Stimulated activated CD4-positive, alpha-beta T cell treated with anti-CD3 and anti-CD28 coated beads, TNF-alpha, amount 100 ng/mL, for 48 hours (primary cell): Measurements from ENCODE around the gene SCAMP4.
"Not testable (repeated sequence)": the region's sequence is repeated elsewhere in the genome, so short reads cannot be mapped to it uniquely, and the experiment has no call there.

Source experiments
- DNase-seq, 3 donors: peaks; one replicate each; pipeline ENCODE4 v3.0.0-alpha.2; 2020; ENCODE audit warnings: low read depth in 3 of 3

Gene SCAMP4

DNA sequence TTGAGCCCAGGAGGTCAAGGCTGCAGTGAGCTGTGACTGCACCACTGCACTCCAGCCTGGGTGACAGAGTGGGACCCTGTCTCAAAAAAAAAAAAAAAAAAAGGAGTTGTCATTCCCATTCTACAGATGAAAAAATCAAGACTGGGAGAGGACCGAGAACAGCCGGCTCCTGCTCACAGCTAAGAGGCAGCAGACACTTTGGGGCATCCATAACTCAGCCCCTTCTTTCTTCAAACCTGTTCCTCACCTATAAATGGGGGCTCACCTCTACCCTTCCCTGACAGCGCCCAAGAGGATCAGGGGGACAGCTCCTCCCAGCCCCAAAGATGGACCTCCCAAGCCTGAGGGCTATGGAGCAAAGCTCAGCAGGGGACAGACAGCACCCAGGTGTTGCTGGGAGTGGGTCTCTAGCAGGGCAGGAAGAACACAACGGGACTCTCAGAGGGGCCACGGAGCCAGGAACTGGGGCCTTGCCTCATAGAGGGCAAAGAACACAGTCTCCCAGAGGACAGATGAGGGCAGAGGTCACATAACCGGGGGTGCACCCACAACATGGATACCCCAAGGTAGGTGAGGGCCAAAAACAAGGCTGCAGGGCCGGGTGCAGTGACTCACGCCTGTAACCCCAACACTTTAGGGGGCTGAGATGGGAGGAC lies 38.4 kb upstream of the SCAMP4 start:
- DNase-seq = no peak

DNA sequence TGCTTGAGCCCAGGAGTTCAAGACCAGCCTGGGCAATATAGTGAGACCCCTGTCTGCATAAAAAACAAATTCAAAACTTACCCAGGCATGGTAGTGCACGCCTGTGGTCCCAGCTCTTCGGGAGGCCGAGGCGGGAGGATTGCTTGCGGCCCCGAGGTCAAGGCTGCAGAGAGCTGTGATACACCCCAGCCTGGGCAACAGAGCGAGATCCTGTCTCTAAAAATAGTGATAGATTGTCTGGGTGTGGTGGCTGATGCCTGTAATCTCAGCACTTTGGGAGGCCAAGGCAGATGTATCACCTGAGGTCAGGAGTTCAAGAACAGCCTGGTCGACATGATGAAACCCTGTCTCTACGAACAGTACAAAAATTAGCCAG lies 37.9 kb upstream of the SCAMP4 start:
- no peak for DNase-seq

DNA sequence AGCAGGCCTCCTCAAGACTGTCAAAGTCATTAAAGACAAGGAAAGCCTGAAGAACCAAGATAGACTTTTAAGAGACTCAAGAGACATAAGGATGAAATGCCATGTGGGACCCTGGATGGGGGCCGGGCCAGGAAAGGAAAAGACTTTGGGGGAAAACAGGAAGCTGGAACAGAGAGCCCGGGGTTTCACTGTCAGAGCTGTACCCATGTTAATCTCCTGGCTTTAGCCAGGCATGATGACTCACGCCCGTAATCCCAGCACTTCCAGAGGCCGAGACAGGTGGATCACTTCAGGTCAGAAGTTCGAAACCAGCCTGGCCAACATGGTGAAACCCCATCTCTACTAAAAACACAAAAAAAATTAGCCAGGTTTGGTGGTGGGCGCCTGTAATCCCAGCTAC lies 36.2 kb upstream of the SCAMP4 start:
- DNase-seq = no peak

DNA sequence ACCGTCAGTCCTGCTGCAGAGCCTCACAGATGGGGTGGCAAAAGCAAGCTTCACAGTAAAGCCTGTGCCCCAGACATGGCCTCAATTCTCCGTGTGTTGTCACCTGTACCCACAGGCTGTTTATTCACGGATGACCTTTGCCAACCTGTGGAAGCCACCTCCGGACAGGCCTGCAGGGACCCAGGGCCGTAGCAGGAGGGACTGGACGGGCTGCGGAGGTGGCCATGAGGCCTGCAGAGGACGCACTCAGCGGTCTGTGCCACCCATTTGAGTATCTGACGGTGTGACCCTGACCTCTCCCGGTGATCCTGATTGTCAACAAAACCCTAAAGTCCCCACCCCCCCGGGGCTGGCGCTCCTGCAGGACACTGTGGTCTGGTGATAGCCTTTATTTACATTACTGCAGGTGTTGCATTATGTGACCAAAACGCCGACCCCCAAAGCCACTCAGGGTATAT lies 34.0 kb upstream of the SCAMP4 start:
- DNase-seq = no peak

DNA sequence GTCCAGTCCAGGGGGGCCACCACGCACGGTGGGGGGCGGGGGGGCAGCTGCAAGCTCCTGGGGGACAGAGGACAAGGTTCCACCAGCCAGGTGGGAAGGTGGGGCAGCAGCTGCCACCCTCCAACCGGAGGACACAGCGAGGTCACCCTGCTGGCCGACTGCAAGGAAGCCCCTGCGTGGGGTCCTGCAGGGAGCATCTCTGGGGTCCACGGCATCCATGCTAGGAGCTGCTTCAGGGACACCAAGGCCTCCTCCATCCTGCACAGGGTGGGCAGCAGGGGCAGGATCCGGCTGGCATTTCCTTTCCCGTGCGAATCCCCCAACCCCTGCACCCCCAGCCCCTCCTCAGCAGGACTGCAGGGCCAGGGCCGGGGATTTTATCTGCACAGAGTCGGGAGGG lies 33.6 kb upstream of the SCAMP4 start:
- DNase-seq = no peak

DNA sequence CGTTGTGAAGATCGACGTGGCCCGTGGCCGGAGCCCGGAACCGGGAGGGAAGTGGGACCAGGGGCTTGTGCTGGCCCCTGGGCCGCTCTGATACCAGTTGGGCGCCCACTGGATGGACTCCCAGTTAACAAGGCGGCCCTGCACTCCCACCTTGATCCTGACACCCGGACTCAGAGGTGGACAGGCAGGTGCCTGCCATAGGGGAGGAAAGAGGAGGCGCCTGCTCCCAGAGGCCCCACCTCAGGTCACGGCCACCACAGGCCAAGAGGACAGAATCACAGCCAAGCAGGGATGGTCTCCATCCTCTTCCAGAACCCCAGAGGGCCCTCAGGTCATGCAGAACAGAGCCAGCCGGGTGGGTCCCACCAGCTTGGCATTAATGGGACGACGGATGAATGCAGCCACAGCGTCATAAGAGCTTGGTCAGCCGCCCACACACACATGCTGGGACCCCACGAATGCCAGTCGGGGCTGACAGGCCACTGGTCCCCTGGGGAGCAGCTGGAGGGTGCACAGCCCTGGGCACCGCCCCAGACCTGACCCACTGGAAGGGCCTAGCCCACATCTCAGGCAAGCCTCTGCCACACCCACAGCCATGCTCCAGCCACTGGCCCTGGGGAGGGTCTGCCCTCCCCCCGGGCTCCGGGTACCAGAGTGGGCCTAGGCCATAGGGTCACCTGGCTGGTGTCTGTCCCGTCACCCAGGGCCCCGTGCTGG lies 32.2 kb upstream of the SCAMP4 start:
- DNase-seq = no peak

DNA sequence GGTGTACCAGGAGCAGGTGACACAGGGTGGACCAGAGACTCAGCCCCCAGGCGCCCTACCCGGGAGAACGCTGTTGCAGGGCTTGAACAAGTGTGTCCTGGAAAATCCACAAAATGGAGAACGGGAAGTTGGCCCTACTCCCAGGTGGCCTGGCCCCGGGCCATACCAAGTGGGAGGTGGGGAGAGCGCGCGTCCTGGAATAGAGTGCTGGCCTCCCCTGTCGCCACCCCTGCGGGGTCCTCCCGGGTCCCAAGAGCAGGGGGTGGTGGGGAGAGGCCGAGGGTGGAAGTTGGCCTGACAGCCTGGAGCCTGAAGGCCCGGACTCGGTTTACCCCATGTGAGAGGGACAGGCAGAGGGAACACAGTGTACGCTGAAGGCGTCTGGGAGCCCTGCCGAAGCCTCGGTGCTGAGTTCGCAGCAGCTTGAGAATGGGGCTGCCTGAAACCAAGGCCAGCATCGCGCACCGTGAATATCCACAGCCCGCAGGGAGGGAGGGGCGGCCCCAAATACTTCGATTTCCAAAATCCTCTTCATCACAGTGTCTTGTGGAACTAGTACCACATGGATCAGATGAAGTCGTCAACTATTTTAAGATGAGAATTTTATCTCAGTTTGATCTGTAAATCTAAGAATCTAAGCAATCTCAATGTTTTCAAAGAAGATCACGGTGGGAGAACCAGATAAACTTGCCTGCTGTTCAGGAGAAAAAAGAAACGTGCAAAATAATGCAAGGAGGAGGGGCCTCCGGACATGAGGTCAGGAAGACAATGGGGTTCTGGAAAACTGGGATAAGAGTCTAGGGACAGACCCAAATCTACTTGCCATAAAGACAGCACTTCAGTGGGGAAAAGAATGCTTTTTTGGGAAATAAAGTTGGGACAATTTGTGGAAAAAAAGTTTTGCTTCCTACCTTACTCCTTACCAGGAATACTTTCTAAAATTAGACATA lies 31.4 kb upstream of the SCAMP4 start:
- no peak for DNase-seq

DNA sequence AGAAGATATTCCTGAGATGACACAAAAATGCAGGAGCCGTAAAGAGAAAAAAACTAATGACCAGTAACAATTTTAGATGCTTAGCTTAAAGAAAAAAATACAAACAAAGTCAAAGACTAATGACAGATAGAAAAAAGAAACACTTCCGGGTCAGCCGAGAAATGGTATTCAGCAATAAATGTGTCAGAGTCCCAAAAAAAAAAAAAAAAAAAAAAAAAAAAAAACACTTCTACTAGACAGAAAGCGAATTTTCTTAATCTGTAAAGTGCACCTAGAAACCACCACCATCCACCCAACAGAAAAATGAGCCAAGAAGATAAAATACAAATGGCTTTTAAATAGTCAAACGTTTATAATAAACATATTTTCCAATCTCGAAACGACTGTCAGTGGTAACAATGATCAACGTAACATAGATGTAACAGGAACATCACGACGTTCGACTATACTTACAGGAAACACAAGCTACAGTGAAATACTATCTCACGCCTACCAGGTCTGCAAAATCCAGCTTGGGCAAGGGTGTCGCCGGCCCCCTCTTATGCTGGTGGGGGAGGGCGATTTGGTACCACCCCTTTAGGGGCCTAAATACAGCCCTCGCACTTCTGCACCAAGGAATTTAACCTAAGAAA lies 30.5 kb upstream of the SCAMP4 start:
- DNase-seq = no peak

DNA sequence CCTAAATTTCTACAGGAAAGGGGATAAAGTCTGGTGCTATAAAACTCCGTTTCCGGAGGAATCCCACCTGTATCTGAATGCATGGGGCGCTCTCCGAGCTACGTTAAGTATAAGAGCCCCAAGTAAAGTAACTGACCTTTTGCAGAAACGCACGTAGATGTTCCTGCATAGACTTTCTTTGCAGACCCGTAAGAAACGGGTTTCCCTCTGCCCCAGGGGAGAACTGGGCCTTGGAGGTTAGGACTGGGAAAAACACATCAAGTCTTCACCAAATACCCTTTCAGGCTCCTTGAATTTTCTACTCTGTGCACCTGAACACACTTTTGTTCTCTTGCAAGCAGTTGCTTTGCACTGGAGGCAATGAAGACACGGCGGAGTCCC lies 29.9 kb upstream of the SCAMP4 start:
- not testable (repeated sequence) for DNase-seq

DNA sequence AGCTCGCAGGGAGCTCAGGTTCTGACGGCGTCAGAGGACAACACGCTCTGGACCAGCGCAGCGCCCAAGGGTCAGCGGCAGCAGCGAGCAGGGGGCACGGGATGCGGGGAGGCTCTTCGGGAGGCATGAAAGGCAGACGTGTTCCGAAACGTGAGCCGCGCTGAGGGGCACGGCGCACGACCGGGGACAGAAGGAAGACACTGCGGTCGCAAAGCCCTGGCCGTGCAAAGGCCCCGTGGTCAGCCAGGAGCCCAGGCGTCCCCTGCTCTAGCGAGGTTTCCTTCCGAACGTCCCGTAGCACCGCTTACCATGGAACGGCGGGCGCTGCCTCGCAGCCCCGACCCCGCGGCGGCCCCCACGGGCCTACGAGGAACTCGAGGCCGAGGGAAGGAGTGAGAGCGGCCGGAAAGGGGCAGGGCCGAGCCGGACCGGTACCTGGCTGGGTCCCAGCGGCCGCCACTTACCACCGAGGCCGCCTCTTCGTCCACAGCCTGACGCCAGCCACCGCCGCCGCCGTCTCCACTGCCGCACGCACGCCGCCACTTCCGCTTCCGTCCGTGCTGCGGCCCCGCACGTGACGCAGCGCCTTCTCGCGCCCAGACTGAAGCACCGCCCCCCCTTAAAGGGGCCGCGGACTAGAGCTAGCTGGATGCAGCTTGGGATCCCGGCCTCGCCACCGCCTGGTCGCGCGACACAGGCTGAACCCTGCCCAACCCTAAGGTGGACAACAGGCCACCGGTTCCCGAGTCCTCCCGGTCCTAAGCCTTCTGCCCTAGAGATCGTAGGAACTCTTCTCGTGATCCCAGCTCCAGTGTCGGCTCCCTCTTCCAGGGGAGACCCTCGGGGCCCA lies 29.3 kb upstream of the SCAMP4 start:
- peak; percentile 76 to 89 (median 78) for DNase-seq

DNA sequence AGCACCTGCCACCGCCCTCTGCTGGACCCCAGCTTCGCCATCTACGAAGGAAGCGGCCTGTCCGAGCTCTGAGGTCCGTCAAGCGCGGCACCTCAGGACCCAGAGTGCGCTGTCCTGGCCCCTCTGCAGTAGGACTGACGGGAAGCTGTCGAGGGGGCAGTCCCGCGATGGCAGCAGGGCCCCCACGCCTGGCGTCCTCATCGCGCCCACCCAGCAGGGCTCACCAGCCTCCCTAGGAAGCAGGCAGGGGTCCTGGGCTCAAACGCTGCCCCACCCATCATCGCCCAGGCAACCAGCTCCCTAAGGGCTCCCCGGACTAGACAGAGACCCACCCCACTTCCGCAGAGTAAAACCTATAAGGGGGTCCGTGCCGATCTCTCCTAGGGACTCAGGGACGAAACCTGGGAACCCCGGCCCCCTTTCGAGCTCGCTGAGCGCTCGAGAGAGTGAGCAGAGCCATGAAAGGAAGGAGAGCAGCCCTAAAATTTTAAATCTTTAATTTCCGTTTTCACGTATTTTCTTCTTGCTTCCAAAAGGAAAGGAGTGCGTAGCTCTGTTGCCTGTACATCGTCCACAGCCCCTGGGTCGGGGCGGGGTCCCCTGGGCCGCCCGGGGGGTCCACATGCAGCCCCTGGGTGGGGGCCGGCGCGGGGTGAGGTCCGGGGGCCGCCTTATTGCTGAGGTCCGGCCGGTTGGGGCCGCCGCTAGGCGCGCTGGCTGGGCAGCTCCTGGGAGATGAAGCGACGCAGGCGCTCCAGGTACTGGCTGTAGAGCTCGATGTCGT lies 28.5 kb upstream of the SCAMP4 start:
- not testable (repeated sequence) for DNase-seq

DNA sequence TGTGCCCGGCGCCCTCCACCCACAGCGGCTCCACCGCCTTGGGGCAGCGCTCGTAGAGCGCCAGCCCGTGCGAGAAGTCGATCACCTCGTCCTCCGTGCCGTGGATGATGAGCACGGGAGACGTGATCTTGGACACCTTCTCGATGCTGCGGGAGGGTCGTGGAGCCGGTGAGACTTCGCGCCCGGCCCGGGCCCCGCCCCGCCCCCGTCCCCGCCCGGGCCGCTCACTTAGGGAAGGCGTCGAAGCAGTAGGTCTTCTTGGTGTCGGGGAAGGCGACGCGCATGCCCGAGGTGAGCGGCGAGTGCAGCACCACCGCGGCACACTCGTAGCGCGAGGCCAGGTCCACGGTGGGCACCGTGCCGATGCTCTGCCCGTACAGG lies 27.9 kb upstream of the SCAMP4 start:
- not testable (repeated sequence) for DNase-seq

DNA sequence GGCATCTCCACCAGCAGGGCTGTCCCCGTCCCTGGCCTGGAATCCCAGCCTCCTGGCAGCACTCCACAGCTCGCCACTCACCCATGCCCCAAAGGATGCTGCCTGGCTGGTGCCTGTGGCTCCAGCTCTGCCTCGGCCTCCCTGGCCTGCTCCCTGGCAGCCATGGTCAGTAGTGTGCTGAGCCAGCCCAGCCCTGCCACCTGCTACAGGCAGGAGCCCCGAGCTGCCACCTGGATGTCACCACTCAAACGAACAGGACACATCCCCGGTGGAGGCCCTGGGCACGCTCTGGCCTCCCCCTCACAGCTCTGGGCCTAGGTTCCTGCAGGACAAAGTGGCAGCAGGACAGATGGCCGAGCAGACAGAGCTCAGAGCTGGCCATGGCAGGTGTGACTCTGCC lies 26.6 kb upstream of the SCAMP4 start:
- DNase-seq = not testable (repeated sequence)

DNA sequence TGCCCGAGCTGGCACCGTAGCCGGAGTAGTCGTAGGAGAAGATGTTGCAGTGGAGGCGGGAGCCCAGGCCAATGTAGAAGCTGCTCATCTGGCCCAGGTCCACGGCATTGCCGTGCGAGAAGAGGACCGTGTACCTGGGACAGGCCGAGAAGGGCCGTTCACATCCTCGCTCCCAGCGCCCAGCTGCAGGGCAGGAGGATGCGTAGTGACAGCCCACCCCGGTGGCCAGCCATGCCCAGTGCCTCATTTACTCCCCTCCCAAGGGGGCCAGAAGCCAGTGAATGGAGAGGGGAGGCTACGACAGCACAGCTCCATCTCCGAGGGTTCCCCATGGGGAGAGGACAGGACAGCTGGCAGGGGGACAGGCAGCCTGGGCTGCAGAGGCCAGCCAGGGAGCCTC lies 25.2 kb upstream of the SCAMP4 start:
- DNase-seq = not testable (repeated sequence)

DNA sequence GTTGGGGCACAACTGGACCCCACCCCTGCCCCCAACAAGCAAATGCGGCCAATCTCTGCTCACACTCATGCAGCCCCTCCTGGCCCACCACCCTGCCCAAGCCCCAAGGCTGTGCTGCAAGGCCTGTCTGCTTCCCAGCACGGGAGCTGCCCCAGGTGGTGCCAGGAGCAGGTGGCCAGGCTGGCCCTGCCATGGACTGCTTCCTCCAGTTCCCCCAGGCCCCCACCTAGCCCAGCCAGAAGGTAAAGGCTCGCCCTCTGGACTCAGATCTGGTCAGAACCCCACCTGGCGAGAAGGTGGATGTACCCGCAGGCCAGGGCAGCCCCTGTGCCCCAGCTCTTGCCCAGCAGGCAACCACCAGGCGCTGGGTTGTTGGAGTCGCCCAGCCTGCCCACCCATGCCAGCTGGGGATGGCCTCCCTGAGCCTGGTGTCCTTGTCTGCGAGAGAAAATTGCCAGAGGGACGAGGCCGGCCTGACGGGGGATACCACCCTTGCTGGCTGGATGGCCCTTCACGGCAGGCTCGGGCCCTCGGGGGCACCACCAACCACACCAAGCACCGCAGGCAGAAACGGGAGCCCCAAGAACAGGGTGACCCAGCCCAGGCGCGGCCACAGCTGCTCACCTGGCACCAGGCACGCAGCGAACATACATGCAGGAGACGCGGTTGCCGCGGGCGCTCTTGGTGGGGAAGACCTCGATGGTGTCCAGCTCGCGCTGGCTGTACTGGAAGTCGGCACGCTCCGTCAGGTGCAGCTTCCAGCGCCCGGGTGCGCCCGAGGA lies 24.4 kb upstream of the SCAMP4 start:
- DNase-seq = no peak

DNA sequence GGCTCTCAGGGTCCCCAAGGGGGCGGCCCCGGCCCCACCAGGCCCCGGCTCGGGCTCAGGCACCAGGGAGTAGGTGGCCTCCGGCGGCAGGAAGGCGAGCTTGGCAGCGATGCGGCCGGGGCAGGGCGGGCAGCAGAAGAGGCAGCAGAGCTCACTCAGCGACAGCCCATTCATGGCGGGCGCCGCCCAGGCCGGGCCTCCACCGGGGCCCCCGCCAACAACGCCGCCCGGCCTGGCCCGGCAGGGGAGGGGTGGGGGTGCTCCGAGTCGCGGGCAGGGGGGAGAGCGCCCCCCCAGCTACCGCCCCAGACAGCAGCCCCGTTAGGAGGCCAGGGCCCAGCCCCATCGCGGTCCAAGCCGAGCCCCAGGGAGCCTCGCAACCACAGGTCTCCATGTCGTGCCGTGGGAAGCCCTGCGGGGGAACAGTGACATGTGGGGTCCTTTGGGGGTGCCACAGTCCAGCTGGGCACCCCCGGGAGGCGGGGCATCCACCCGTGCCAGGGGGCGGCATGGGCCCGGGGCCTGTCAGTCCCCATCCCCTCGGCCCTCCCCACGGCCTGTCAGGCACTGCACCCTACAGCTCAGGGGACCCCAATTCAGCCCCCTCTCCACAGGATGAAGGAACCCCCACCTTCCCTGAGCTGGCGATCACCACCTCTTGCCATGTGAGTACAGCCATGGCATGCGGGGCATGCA lies 23.7 kb upstream of the SCAMP4 start:
- not testable (repeated sequence) for DNase-seq

DNA sequence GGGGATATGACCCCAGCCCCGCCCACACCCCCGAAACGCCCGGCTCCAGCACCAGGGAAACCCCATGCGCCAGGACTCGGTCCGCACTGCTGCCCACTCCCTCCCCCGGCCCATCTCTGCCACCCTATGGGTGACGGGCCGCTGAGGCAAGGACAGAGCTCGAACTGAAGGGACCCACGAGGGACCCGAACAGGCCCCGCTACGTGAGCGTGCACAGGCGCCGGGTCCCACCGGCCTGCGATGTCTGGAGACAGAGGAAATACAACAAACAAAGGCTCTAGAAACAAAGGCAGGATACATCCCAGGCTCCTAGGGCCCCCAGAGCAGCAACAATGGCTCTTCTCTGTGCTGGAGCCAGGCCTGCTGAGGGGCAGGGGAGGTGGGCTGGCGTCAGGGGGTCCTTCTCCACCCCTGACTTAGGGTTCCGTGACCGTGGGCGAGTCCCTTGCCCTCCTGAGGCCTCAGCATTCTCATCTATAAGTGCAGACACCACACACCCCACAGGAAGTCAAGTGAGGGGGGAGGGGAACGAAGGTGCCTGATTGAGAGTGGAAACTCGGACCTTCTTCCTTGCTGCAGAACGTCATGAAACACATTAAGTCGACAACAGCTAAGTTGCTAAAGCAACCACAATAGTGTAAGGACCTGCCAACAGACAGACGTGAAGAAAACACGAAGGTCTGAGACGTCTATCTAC lies 23.0 kb upstream of the SCAMP4 start:
- peak in 2 of 3 donors; percentile 43 to 65 for DNase-seq
